HG02884 (cell line): ENCODE data around the gene IL17B.

Source experiments
- ATAC-seq: cut with Tn5 transposase; IDR thresholded peaks from one replicate; pipeline ENCODE4 v1.9.1; 2021; ENCODE audit warnings: mild to moderate bottlenecking, moderate library complexity; ENCODE audit not compliant: unreplicated experiment

The IL17B gene

GRCh38 chr5:149325894-149326293 lies 53.2 kb downstream of the IL17B start:
- ATAC-seq, result no peak

GRCh38 chr5:149325166-149325735 lies 53.8 kb downstream of the IL17B start:
- ATAC-seq, result no peak

- no peak for ATAC-seq
These were observed 54.5 kb downstream of the IL17B start for GRCh38 chr5:149324641-149325040.
